Loucy (cell line): Measurements from ENCODE around the gene MAML3.

ENCODE experiments used
- H2AFZ ChIP-seq: fragments of 200-600 bp; sonication (generic); 2 replicates; pipeline ENCODE4 v1.6.0; 2016; ENCODE audit warnings: antibody characterized with exemption, mild to moderate bottlenecking, low read length, moderate library complexity
- H3F3A ChIP-seq: fragments of 200-600 bp; 2 replicates; pipeline ENCODE4 v1.6.0; 2016; ENCODE audit warnings: antibody characterized with exemption, low read depth, mild to moderate bottlenecking
- H3K27me3 ChIP-seq: fragments of 200-600 bp; sonication (generic); 2 replicates; pipeline ENCODE4 v1.6.1; 2014; ENCODE audit warnings: low read length, mild to moderate bottlenecking; ENCODE audit not compliant: insufficient read depth, poor library complexity, severe bottlenecking
- H3K36me3 ChIP-seq: fragments of 200-600 bp; sonication (generic); 2 replicates; pipeline ENCODE4 v1.6.1; 2016; ENCODE audit warnings: low read length; ENCODE audit not compliant: insufficient read depth
- H3K4me1 ChIP-seq: fragments of 200-600 bp; sonication (generic); 2 replicates; pipeline ENCODE4 v1.5.1; 2014; ENCODE audit warnings: low read length, mild to moderate bottlenecking; ENCODE audit not compliant: insufficient read depth, poor library complexity, severe bottlenecking
- H3K4me2 ChIP-seq: fragments of 200-600 bp; sonication (generic); 2 replicates; pipeline ENCODE4 v1.6.0; 2014; ENCODE audit warnings: antibody characterized with exemption, low read length, low read depth, mild to moderate bottlenecking; ENCODE audit not compliant: poor library complexity, severe bottlenecking
- H3K4me3 ChIP-seq: fragments of 200-600 bp; sonication (generic); 2 replicates; pipeline ENCODE4 v1.5.1; 2014; ENCODE audit warnings: low read length, mild to moderate bottlenecking, mixed read lengths; ENCODE audit not compliant: poor library complexity, severe bottlenecking
- H3K79me2 ChIP-seq: fragments of 200-600 bp; sonication (generic); 2 replicates; pipeline ENCODE4 v1.6.1; 2014; ENCODE audit warnings: low read length; ENCODE audit not compliant: insufficient read depth
- H3K9ac ChIP-seq: fragments of 200-600 bp; sonication (generic); 2 replicates; pipeline ENCODE4 v1.6.0; 2014; ENCODE audit warnings: mild to moderate bottlenecking, low read depth, low read length, moderate library complexity; ENCODE audit not compliant: poor library complexity, severe bottlenecking
- H3K9me2 ChIP-seq: fragments of 200-600 bp; sonication (generic); replicated peaks from 2 replicates; pipeline ENCODE4 v1.6.1; 2016; ENCODE audit warnings: low read depth, low read length, mixed read lengths
- H3K9me3 ChIP-seq: fragments of 200-600 bp; sonication (generic); 2 replicates; pipeline ENCODE4 v1.6.1; 2014; ENCODE audit warnings: mild to moderate bottlenecking, antibody characterized with exemption, low read length, low read depth; ENCODE audit not compliant: insufficient read depth
- H4K20me1 ChIP-seq: fragments of 200-600 bp; sonication (generic); 2 replicates; pipeline ENCODE4 v1.6.0; 2014; ENCODE audit warnings: antibody characterized with exemption, low read length, mild to moderate bottlenecking; ENCODE audit not compliant: insufficient read depth, poor library complexity, severe bottlenecking
- EZH2phosphoT487 ChIP-seq: fragments of 200-600 bp; IDR thresholded peaks from 2 replicates; pipeline ENCODE4 v1.6.1; 2018; ENCODE audit warnings: antibody characterized with exemption, mild to moderate bottlenecking, moderate library complexity, borderline replicate concordance
- TF ChIP-seq, protein P1 (sequence below): fragments of 200-600 bp; sonication (generic); conservative IDR thresholded peaks from 2 replicates; pipeline ENCODE4 v1.5.1; 2014; ENCODE audit warnings: mild to moderate bottlenecking, antibody characterized with exemption, low read length

MAML3 gene

DNA sequence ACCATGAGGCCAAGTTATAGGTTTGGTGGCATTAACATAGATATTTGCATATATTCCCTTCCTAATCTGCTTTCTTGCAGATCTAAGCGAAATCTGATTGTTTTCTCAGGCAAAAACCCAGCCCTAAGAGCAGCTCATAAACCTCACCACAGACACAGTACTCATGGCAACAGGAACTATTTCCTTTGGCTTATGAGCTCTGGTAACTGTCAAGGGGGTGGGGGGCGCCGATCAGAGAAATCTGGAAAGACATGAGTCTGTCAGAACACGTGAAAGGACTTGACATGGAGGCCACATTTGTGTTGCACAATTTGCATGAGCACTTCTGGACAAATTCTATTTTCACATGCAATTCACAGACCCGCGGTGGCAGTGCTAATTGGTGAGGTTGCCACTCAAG lies 404.6 kb downstream of the MAML3 start:
- Histone ChIP-seq H3F3A (no peaks in the 10 kb centered on the region), H2AFZ (no peak overlapping the region), H3K9me3 (no peaks in the 10 kb centered on the region), H3K4me3 (peak overlapping the region; percentile 23), H3K4me1 (peaks cover 72% of the 10 kb centered on the region), H3K36me3 (no peaks in the 10 kb centered on the region), H3K4me2 (peak overlapping the region; percentile 70), H3K9ac (peak overlapping the region; percentile 25), H3K79me2 (peaks cover 14% of the 10 kb centered on the region; the same call in 1 of the 2 replicates), H3K9me2 (no peaks in the 10 kb centered on the region), H3K27me3 (no peaks in the 10 kb centered on the region), H4K20me1 (no peaks in the 10 kb centered on the region)
- TF ChIP-seq, protein P1, sequence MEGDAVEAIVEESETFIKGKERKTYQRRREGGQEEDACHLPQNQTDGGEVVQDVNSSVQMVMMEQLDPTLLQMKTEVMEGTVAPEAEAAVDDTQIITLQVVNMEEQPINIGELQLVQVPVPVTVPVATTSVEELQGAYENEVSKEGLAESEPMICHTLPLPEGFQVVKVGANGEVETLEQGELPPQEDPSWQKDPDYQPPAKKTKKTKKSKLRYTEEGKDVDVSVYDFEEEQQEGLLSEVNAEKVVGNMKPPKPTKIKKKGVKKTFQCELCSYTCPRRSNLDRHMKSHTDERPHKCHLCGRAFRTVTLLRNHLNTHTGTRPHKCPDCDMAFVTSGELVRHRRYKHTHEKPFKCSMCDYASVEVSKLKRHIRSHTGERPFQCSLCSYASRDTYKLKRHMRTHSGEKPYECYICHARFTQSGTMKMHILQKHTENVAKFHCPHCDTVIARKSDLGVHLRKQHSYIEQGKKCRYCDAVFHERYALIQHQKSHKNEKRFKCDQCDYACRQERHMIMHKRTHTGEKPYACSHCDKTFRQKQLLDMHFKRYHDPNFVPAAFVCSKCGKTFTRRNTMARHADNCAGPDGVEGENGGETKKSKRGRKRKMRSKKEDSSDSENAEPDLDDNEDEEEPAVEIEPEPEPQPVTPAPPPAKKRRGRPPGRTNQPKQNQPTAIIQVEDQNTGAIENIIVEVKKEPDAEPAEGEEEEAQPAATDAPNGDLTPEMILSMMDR = no peak
- TF ChIP-seq EZH2phosphoT487 = no peak

DNA sequence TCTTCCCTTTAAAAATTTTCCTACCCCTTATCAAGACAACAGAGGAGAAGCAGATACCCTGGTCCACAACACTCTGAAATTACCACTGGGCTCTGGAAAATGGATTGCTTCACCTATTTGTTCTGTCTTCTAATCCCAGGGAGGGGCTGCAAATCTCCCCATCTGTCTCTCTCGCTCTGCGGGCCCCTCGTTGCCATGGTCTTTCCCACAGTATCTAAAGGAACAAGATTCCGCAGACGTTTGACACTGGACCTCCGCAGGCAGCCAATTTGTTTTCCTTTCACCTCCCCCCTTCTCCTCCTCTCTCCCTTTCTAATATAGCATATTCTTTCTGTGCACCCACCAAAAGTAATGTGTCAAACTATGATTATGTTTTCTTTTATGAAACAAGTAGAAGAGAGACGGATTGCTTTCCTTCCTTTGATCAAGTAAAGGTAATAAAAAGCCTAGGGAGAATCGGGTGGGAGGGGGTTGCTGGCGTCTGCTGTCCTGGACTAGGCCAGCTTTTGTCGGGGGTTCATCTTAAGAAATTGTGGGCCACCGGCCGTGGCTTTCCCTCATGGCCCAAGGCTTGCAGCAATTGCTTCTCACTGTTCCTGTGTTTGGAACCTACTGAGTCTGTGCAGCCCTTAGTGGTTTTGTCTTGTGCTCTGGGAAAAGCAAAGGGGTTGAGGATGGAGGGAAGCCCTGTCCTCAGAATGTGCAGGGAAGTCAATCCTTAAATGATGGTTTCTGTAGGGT lies 407.4 kb downstream of the MAML3 start:
- TF ChIP-seq EZH2phosphoT487 = no peak
- TF ChIP-seq, protein P1 = no peak

DNA sequence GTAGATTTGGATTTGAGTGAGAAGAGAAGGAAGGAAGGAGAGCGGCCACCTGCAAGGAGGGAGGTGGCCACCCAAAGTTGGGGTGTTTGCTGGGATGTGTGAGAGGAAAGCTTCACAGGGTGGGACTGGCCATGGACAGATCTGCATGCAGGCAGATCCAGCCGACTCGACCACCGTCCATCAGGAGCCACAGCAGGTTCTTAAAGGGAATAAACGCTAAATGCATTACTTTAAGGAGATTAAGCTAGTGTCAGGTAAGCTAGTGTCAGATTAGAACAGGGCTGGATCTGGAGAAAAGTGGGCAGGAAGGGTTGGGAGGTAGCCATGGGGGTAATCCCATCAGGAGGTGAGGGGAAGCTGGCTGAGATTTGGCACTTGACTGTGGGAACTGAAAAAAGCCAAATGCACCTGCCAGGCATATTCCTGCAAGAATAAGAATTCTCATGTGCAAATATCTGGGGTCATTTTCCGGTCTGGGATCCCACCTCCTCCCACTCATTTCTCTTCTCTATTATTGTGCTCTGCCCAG lies 408.8 kb downstream of the MAML3 start:
- no peaks in the 10 kb centered on the region for H3K9me2 ChIP-seq
- H3K9me3 ChIP-seq = no peaks in the 10 kb centered on the region
- no peaks in the 10 kb centered on the region for H3K36me3 ChIP-seq
- no peak overlapping the region for H3K9ac ChIP-seq
- no peaks in the 10 kb centered on the region for H3K27me3 ChIP-seq
- no peak for TF ChIP-seq EZH2phosphoT487
- TF ChIP-seq, protein P1 = no peak
- peaks cover 64% of the 10 kb centered on the region for H3K4me1 ChIP-seq
- H4K20me1 ChIP-seq = no peaks in the 10 kb centered on the region
- H2AFZ ChIP-seq = no peak overlapping the region
- H3K79me2 ChIP-seq = peaks cover 17% of the 10 kb centered on the region; the same call in 1 of the 2 replicates
- no peaks in the 10 kb centered on the region for H3F3A ChIP-seq
- H3K4me3 ChIP-seq = no peak overlapping the region
- H3K4me2 ChIP-seq = peak overlapping the region; percentile 45

More for the DNA sequence above, 407.4 kb downstream of the MAML3 start:
- Histone ChIP-seq H3K9me2 (no peaks in the 10 kb centered on the region), H2AFZ (no peak overlapping the region), H3K9me3 (no peaks in the 10 kb centered on the region), H3K4me2 (peak overlapping the region; percentile 45), H3K4me1 (peaks cover 64% of the 10 kb centered on the region), H3F3A (no peaks in the 10 kb centered on the region), H4K20me1 (no peaks in the 10 kb centered on the region), H3K4me3 (peak overlapping the region; percentile 4), H3K79me2 (peaks cover 17% of the 10 kb centered on the region; the same call in 1 of the 2 replicates), H3K36me3 (no peaks in the 10 kb centered on the region), H3K27me3 (no peaks in the 10 kb centered on the region), H3K9ac (peak overlapping the region; percentile 21)
